Measurements from ENCODE around the gene PHOSPHO1.

The PHOSPHO1 gene

DNA sequence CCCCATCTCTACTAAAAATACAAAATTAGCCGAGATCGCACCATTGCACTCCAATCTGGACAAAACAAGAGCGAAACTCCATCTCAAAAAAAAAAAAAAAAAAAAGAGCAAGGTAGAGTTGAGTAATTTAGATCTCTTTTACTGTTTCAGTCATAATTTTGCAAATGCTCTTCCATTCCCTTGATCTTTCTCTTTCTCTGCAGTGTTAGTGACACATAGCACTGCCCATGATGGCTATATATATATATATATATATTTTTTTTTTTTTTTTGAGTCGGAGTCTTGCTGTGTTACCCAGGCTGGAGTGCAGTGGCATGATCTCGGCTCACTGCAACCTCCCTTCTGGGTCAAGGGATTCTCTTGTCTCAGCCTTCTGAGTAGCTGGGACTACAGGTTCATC lies 12.2 kb upstream of the PHOSPHO1 start:
- DNase-seq (ENCODE audit: low spot score), result no peak

DNA sequence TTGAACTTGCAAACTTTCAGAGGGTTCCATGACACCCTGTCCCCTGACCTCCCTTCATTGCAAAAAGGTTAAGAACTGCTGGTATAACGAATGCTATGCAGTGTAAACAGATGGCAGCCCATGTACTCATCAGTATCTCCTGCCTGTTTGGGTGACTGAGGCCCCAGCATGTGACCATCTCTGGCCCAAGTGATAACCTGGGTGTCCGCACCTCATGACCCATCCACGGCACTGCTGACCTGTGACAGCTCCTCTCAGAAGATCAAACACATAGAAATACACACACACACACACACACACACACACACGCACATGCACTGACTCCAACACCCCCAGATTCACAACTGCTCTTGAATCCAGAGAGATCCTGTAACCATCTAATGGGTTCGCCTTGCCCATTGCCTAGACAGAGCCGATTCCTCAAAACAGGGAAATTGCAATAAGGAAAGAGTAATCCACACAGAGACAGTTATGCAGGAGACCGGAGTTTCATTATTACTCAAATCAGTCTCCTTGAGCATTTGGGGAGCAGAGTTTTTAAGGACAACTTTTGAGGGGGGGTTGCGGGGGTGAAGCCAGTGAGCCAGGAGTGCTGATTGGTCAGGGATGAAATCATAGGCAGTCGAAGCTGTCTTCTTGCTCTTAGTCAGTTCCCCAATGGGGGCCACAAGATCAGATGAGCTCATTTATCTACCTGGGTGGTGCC lies 11.3 kb upstream of the PHOSPHO1 start:
- no peak for DNase-seq (ENCODE audit: low spot score)

DNA sequence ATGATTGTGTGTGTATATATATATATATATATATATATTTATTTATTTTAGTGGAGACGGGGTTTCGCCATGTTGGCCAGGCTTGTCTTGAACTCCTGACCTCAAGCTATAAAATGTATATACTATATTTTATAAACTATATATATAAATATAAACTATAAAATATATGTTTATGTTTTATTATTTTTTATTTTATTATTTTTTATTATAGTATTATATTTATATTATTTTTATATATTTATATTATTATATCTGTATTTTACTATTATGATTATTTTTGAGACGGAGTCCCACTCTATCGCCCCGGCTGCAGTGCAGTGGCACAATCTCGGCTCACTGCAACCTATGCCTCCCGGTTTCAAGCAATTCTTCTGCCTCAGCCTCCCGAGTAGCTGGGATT lies 10.5 kb upstream of the PHOSPHO1 start:
- DNase-seq (ENCODE audit: low spot score), result no peak

DNA sequence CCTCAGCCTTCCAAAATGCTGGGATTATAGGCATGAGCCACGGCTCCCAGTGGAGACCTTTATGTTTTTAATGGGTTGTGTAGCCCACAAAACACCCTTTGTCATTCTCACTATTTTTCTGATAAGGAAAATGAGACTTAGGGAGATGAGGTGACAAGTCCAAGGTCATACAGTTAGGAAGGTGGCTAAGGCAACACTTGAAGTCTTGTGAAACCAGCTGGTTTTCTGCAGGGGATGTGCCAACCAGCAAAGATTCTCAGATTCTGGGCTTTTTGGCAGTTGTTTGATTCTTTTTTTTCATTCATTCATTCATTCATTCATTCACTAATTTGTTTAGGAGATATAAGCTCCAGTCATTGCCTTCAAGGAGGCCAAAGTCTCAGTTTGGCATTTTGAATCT lies 10.0 kb upstream of the PHOSPHO1 start:
- no peak for DNase-seq (ENCODE audit: low spot score)

DNA sequence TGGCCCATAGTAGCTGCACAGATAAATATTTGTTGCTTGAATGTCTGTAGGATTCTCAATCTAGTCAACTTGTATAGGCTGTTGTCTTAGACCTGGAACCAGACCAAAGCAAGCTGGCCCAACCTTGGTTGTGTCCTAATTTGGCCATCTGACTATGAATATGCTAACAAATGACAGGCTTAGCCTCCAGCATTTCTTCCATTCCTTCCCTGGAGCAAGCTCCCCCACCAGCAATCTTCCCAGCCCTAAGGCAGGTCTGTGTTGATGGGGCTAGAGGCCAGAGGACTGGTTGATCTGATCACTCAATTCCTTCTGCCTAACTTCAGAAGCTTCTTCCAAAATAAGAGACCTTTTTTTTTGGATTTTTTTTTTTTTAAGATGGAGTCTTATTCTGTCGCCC lies 9.4 kb upstream of the PHOSPHO1 start:
- DNase-seq (ENCODE audit: low spot score), result no peak

DNA sequence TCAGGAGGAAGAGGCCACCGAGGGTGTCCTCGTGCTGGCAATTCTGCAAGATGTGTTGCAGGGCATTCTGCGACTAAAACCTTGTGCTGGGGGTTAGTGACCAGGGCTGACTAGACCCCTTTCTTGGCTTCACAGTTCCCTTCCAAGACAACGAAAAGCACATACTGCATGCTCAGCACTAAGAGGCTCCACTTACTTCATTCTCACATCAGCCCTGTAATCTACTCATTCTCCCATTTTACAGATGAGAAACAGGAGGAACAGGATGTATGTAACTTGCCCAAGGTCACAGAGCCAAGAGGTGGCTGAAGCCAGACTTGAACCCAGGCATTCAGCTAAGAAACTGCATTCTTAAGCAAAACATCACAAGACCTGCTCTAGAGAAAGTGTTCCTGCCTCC lies 5.3 kb upstream of the PHOSPHO1 start:
- no peak for DNase-seq (ENCODE audit: low spot score)

DNA sequence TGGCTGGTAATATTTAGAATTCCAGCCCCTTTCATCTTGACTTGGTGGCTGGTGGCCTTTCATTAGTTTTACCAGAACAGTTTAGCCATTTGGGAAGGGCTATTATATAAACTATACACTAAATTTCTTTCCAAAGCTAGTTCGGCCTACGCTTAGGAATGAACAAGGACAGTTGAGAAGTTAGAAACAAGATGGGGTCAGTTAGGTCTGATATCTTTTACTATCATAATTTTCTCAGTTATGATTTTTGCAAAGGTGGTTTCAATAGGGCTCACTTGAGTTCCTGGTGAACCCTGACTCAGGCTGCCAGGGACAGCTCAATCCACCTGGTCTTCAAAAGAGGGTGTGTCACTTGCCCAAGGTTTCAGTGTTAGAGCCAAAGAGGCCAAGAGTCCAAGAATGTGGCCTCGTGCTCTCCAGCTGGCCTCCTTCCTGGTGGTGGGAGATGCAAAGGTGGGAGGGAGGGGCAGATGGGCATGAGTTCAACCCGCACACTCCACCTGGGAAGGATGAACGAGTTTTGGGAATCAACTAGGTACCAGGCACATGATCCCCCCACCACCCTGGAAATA lies 4.0 kb upstream of the PHOSPHO1 start:
- DNase-seq (ENCODE audit: low spot score), result peak; percentile 23

DNA sequence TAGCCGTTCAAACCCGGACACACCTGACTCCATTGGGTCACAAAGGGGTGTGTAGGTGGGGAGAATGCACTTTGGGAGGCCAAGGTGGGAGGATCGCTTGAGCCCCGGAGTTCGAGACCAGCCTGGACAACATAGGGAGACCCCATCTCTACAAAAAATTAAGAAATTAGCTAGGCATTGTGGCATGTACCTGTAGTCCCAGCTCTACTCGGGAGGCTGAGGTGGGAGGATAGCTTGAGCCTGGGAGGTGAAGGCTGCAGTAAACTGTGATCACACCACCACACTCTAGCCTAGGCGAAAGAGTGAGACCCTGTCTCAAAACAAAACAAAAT lies 942 bp upstream of the PHOSPHO1 start:
- no peak for DNase-seq (ENCODE audit: low spot score)

DNA sequence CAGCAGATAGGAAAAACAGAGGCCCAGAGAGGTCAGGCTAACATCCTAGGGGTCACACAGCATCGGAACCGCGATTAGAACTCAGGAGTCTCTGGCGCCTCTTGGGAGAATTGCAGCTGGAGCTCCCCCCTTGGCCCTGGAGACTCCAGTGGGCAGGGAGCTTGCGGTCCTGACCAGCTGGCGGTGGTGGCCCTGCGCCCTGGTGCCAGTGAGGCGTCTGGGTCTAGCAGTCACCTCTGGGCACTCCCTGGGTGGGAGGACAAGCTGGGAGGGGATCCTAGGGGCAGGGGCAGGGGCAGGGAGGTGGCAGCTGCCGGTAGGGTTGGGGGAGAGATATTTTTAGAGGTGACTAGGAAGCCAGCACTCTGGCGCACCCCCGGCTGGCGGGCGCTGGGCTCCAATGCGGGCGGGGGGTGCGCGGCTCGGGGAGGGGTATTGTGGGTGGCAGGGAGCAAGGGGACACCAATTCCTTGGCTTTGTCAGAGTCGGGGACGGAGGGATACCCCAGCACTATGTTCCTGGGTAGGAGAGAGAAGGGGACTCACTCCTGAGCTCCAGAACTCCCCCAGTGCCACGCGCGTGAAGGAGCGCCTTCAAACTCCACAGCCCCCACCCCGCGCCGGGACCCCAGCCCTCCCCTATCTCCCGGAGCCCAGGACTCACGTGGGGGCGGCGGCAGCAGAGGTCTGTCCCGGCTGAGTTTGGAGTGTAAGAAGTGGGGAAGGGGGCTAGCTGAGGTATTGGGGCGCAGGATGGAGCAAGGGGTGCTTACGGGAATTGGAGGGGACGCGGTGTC lies 584 bp downstream of the PHOSPHO1 start:
- no peak for DNase-seq (ENCODE audit: low spot score)

DNA sequence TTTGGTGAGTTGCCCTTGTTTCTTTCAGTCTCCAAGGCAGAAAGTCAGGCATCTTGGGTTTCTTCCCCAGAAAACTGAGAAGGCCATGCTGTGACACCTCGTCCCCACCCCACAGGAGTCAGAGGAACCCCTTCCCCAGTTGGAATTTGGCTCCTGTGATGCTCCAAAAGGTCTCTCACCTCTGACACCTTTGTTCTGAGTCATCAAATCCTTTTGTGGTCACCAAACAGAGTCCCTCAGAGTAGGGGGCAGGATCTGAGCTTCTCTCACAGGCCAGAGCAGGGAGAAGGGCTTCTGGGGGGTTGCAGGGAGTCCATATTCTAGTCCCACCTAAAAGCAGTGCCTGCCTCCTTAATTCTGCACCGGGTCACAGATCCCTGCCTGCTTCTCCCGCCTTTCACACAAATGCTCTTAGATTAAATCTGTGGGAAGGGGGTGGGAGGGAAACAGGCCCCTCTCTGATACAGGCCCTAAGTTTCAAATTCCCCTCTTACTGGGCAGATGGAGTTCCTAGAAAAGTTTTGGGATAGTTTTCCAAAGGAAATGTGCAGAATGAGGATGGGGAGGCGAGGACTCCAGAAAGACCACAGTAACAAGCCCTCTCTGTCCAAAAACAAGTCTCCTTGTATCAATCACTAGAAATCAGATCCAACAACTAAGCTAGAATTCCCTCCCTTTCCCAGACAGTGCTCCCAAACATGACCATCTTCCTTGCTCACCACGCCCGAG lies 1.3 kb downstream of the PHOSPHO1 start:
- no peak for DNase-seq (ENCODE audit: low spot score)

DNA sequence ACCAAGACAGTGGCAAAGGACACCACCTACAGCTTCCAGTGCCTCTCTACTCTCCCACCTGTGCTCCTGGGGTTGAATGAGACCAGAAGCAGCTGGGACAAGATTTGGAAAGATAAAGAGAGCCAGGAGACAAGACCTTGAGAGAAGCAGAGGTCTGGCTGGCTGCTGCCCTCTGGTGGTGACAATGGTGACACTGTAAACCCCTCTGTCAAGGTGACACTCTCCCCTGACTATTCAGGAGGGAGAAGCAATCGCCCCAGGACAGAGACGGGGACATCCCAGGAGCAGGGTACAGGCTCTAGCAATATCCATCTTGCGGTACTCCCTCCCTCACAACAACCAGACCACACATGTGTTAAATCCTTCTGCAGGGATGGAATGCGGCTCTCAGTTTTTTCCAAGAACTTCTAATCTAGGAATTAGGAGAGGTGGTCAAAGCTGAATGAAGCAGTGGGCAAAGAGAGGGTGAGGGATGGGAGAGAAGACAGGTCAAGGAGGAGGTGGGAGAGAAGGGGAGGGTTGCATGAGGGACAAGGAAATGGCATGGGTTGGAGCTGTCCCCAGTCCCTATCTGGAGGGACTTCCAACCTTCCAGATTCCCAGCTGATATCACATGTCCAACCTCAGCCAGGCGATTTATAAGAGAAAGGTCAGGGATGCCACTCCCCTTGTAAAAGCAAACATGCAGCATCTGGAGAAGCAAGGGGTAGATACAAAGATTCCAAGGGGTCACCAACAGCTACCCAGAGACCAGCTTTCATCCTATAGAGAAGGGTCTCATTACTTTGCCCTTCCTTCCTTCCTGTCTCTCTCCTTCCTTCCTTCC lies 2.9 kb downstream of the PHOSPHO1 start:
- peak; percentile 70 for DNase-seq (ENCODE audit: low spot score)

DNA sequence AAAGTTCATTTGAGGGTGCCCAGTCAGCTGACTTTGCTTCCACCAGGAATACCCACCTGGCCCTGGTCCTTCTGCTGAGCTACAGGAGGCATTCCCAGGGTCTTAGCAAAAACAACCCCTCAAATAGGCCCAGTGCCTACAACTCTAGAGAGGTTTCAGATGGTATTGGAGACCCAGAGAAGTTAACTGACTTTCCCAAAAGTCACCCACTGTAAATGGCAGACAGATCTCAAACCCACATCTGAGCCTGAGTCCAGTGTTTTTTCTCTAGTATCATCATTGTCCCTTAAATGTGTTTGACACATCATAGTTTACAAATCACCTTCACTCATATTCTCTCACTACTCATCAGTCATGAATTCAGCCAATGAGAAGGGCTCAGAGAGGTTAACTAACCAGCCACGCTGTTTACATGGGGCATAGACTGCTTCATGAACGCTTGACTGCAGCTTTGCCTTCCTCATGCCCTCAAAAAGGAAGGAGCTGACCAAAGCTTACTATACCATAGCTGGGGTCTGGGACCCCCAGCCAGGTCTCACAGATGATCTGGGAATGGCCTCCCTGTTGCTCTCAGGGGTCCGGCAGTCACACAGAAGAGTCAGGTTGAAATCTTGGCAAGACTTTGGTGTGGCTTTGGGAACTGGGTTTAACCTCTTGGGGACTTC lies 3.7 kb downstream of the PHOSPHO1 start:
- no peak for DNase-seq (ENCODE audit: low spot score)

DNA sequence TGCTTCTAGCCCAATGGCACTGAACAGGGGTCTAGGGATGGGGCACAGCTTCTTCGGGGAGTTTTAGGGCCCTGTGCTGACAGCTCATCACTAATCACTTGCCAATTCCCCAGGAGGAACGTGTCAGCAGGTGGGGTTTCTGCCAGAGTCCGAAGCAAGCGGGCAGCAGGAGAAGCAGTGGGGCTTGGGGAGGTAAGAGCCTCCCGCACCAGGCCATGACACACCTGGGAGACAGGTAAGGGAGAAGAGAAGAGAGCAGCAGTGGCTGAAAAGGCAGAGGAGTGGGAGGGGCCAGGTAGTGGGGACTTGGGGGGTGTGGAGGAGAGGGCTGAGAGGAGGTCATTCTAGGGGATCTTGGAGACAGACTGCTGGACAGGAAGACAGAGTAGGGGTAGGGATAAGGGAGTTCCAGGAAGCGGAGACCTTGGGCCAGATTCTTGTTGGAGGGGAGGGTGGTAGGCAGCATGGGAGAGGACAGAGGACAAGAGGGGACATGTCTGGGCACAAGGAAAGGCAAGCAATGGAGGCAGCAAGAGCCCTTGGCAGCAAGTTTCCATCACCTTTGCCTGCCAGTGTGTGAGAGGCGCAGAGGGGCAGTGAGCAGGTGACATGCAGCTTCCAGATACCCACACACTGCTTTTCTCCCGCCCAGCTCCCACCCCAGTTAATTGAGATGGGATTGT lies 4.9 kb downstream of the PHOSPHO1 start:
- DNase-seq (ENCODE audit: low spot score), result no peak

DNA sequence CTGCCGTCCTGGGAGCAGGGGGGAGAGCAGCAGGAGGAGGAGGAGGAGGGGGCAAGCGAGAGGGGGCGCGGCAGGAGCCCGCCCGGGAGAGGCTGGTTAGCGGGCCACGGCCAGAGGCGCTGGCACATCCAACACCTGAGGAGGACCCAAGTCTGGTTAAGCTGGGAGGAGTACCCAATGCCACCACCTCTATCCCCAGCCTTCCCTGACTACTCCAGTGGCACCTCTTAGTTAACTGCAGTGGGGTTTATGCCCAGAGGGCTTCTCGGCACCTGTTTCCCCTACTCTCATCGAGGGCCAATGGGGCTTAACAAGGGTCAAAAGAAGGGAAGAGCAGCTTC lies 5.6 kb downstream of the PHOSPHO1 start:
- no peak for DNase-seq (ENCODE audit: low spot score)

DNA sequence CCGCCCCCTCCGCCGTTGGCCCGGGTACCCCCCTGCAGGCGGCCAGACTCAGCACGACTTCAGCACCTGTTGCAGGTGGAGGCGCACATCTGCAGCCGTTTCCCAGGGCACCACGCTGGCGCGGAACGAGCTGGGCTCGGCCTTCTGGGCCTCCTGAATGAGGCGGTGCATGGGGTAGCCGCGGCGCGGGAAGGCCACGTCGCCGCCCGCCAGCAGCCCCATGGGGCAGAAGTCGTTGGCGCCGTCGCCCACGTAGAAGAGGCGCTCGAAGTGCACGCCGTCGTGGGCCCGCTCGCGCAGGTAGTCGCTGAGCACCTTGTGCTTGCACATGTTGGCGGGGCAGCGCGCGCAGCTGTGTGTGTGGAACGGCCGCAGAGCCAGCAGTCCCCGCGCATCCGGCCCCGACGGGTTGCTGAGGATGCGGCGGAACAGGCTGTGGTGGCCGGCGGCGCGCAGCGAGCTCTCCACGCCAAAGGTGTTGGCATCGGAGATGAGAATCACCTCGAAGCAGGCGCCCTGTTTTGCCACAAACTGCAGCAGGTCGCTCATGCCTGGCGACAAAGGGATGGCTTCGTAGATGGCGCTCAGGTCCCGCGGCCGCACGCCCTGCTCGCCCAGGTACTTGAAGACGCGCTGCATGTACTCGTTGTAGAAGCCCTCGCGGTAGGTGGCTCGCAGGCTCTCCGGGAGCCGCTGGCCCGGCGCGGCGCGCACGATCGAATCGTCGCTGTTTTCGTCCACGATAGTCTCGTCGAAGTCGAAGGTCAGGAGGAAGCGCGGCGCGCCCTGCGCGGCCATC lies 6.2 kb downstream of the PHOSPHO1 start:
- DNase-seq (ENCODE audit: low spot score), result no peak

DNA sequence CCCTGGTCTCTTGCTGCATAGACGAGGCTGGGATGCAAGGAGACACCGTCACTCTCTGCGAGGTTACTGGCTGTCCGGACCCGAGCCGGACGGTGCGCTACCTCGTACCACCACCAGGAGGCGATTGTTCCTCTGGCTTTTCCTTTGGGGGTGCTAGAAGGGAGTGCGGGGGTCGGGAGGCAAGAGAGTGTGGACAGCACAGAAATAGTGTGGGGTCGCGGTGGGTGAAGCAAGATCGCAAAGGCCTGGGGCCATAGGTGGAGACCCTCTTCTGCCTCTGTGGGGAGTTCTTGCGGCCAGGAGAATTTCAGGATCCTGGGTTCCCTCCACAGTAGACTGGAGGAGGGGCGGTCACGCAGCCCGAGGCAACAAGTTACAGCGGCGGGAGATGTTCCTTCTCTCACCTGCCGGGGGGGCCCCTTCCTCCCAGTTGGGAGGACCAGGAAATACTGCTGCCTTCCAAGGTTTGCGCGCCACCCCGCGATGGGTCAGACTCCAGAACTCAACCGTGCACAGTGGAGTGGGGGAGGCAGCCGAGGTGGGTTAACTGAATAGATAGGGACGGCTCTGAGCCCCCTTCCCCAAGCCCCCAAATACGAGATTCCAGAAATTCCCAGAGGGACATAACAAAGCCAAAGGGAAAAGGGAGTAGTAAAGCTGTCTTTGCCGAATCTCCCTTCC lies 6.9 kb downstream of the PHOSPHO1 start:
- peak; percentile 29 for DNase-seq (ENCODE audit: low spot score)

DNA sequence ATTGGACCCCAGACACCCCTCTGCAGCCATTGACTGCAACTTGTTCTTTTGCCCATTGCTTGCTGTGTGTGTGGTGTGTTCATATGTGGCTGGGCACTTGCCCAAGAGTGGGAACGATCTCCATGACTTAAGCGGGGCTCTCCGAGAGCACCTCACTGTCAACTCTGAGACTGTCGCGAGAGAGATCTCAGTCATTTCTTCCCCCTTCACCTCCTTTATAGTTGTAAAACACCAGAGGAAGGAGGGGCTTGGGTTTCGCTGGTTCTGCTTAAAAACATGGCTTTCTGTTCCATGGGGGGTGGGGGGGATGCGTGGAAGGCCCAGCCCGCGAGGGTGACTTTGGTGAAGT lies 7.4 kb downstream of the PHOSPHO1 start:
- DNase-seq (ENCODE audit: low spot score), result no peak

DNA sequence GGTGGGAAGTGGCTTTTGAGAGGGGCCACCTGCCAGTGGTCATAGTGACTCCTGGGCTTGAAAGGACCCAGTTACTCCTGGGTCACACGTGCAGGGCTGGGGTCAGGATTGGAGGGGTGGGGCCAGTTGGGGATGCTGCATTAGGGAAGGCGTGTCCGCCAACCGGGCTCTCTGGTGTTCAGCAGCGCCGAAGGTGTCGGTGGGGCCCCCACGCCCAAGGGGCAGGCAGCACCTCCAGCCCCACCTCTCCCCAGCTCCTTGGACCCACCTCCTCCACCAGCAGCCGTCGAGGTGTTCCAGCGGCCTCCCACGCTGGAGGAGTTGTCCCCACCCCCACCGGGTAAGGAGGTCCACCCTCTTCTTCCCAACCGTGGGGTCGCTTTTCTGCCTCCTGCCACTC lies 10.6 kb downstream of the PHOSPHO1 start:
- DNase-seq (ENCODE audit: low spot score), result no peak
